Measurements from ENCODE around the gene SLC26A1. TPM values are rescaled to one million over a fixed set of nuclear protein-coding genes. Genes with fewer than 3 reads are reported as not detected.

SLC26A1 gene
- total RNA-seq, 4 donors from 2014 or later, result 1.7 to 4.1 (median 2.8) TPM

DNA sequence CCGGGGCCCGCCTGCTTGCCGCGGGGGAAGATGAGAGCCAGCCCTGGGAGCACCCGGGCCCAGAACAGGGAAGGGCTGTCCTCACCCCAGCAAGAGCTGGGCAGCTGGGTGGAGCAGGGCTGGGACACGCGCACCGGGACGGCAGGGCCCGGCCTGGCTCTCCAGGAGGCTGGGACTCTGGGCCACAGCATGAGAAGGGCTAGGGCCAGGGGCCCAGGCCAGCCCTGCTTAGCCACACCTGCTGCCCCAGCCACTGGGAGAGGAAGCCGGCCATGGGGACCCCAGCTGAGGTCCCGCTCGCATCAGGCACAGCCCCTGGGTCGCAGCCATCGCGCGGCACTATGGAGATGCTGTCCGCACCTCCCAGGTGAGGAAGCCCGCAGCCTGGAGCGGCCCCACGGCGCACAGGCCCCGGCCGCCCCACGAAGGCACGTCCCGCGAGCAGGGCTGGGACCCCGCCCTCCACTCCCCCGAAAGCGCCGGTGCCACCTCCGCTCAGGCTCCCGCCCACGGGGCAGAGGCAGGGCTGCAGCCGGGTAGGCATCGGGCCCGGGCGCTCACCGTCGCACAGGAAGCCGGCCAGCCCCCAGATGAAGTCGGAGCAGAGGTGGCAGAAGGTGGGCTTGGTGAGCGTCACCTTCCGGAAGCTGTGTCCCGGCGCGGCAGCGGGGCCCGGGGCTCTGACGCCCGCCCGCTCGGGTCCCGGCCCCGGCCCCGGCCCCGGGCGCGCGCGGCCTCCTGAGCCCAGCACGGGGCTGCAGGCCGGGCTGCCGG, 20.4 kb downstream of the SLC26A1 start:
- no peaks in the 10 kb centered on the region for H3K9me3 ChIP-seq
- peaks cover 11 to 50% (median 38%) of the 10 kb centered on the region in 4 donors for H3K4me1 ChIP-seq
- no peaks in the 10 kb centered on the region for H3K27me3 ChIP-seq
- WGBS, 2 donors (ENCODE audit: low coverage in 1 of 2), result 2% methylated on average over 36 of the region's 65 CpGs; no CpG with 5 or more reads in 1 of the 2 donors
- H3K4me3 ChIP-seq, result peak overlapping the region; percentile 47 to 78 (median 68)
- intact Hi-C loops (cut with DNase I; ENCODE audit: low total_unique reads) (no loop called here), in situ Hi-C loops (cut with MboI; ENCODE audit: low pct_ligation_motif_present in 1 of 4, low pct_unique_long_range_greater_than_20kb in 1 of 4, low sequenced_read_pairs in 3 of 4) (no loop called here)
- no peaks in the 10 kb centered on the region for H3K36me3 ChIP-seq
- peak; percentile 54 for DNase-seq
- TF ChIP-seq CTCF (IDR thresholded peaks at IDR 0.05) (no peak), POLR2AphosphoS5 (IDR thresholded peaks at IDR 0.05) (peak in 1 of 3 donors; percentile 6), POLR2A (IDR thresholded peaks at IDR 0.05) (peak; percentile 44), EP300 (IDR thresholded peaks at IDR 0.05; ENCODE audit: low read depth) (no peak)
- H3K27ac ChIP-seq, result peak overlapping the region; percentile 82 to 89 (median 87)

DNA sequence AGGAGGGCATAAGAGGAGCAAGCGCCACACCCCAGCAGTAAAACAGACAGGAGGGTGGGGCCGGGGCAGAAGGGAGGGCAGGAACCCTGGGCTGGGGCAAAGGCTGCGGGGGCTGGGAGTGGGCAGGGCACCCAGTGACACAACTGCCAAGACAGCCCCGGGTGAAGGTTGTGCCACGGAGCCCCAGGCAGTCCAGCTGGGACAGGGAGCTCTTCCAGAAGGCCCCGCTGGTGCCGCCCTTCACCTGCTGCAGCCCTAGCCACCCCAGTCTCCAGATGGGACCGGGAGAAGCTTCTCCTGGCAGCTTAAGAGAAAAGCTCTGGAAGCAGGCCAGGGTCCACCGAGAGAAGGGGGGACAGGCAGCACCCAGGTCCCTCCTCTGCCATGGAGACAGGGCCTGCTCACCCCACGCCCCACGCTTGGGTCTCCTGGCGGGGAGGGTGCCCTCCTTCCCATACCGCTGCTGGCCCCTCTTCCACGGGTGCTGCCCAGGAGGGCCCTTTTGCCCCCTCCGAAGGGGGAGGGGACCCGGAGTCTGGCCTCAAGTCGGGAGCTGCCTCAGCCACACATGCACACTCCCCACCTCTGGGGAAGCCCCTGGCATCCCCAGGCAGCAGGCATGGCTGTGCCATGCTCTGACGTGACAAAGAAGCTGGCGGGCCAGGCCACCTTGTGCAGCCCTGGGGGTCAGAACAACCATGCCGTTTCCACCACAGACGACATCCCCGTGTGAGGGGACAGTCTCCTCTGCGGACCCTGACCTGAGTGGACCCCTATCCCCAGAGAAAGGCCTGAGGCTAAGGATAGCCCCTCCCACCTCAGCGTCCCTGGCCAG, 21.3 kb downstream of the SLC26A1 start:
- Histone ChIP-seq H3K9me3 (no peaks in the 10 kb centered on the region), H3K4me1 (peaks cover 11 to 53% (median 40%) of the 10 kb centered on the region in 4 donors), H3K36me3 (no peaks in the 10 kb centered on the region), H3K27me3 (no peaks in the 10 kb centered on the region), H3K27ac (peak overlapping the region; percentile 82 to 89 (median 87)), H3K4me3 (peak overlapping the region in 3 of 4 donors; percentile 57 to 78 (median 78))
- 44% methylated on average over 18 of the region's 24 CpGs; no CpG with 5 or more reads in 1 of the 2 donors for WGBS, 2 donors (ENCODE audit: low coverage in 1 of 2)
- intact Hi-C loops (cut with DNase I; ENCODE audit: low total_unique reads) (no loop called here), in situ Hi-C loops (cut with MboI; ENCODE audit: low pct_ligation_motif_present in 1 of 4, low pct_unique_long_range_greater_than_20kb in 1 of 4, low sequenced_read_pairs in 3 of 4) (no loop called here)
- peak; percentile 94 for DNase-seq
- TF ChIP-seq EP300 (IDR thresholded peaks at IDR 0.05; ENCODE audit: low read depth), result peak; percentile 66
- peak; percentile 95 for TF ChIP-seq POLR2A (IDR thresholded peaks at IDR 0.05)
- TF ChIP-seq POLR2AphosphoS5 (IDR thresholded peaks at IDR 0.05), result peak; percentile 78 to 94 (median 92)
- TF ChIP-seq CTCF (IDR thresholded peaks at IDR 0.05), result no peak

GRCh38 chr4:970854-971520, 22.2 kb downstream of the SLC26A1 start:
- Histone ChIP-seq H3K27me3 (no peaks in the 10 kb centered on the region), H3K4me1 (peaks cover 11 to 53% (median 40%) of the 10 kb centered on the region in 4 donors), H3K27ac (peak overlapping the region; percentile 82 to 89 (median 87)), H3K36me3 (peaks cover 0 to 6% (median 0%) of the 10 kb centered on the region in 4 donors), H3K4me3 (peak overlapping the region in 1 of 4 donors; percentile 27), H3K9me3 (no peaks in the 10 kb centered on the region)
- TF ChIP-seq EP300 (IDR thresholded peaks at IDR 0.05; ENCODE audit: low read depth) (no peak), CTCF (IDR thresholded peaks at IDR 0.05) (peak in 1 of 5 experiments; percentile 15), POLR2A (IDR thresholded peaks at IDR 0.05) (no peak), POLR2AphosphoS5 (IDR thresholded peaks at IDR 0.05) (no peak)
- in situ Hi-C loops (cut with MboI; ENCODE audit: low pct_ligation_motif_present in 1 of 4, low pct_unique_long_range_greater_than_20kb in 1 of 4, low sequenced_read_pairs in 3 of 4) (no loop called here), intact Hi-C loops (cut with DNase I; ENCODE audit: low total_unique reads) (no loop called here)
- WGBS, 2 donors (ENCODE audit: low coverage in 1 of 2), result 47% methylated on average over 17 of the region's 17 CpGs; no CpG with 5 or more reads in 1 of the 2 donors
- DNase-seq, result peak; percentile 40

Measured in transverse colon (tissue), 4 donors.